ENCODE results near the gene ZNF57. TPM values are rescaled to one million over a fixed set of nuclear protein-coding genes. Genes with fewer than 3 reads are reported as not detected.
A peak's percentile ranks its signal among the peaks of the same experiment; 100 is the strongest.
"Not testable (repeated sequence)": the region's sequence is repeated elsewhere in the genome, so short reads cannot be mapped to it uniquely, and the experiment has no call there.

Gene ZNF57
- total RNA-seq, 4 donors from 2014 or later = 2.7 to 4.2 (median 3.2) TPM

- TF ChIP-seq POLR2A (IDR thresholded peaks at IDR 0.05) (no peak), CTCF (IDR thresholded peaks at IDR 0.05) (no peak), EP300 (IDR thresholded peaks at IDR 0.05) (no peak)
- 88 to 94% methylated on average over 48 to 52 of the region's 53 CpGs for WGBS, 2 donors
- no peak overlapping the region for H3K4me3 ChIP-seq
- DNase-seq (ENCODE audit: low spot score in 2 of 2) = no peak
- H3K4me1 ChIP-seq = peaks cover 0 to 13% (median 0%) of the 10 kb centered on the region in 4 donors
- peaks cover 0 to 10% (median 0%) of the 10 kb centered on the region in 4 donors for H3K9me3 ChIP-seq
- H3K36me3 ChIP-seq = peaks cover 0 to 31% (median 0%) of the 10 kb centered on the region in 3 donors
- no peaks in the 10 kb centered on the region for H3K27me3 ChIP-seq
- H3K27ac ChIP-seq = no peak overlapping the region
Observed at GRCh38 chr19:2926341-2927031, 25.8 kb downstream of the ZNF57 start.

- H3K36me3 ChIP-seq = peaks cover 0 to 36% (median 0%) of the 10 kb centered on the region in 3 donors
- H3K4me3 ChIP-seq = no peak overlapping the region
- no peak overlapping the region for H3K27ac ChIP-seq
- H3K9me3 ChIP-seq = peaks cover 0 to 15% (median 0%) of the 10 kb centered on the region in 4 donors
- no peak for TF ChIP-seq EP300 (IDR thresholded peaks at IDR 0.05)
- WGBS, 2 donors = 92 to 96% methylated on average over 18 of the region's 18 CpGs
- no peak for DNase-seq (ENCODE audit: low spot score in 2 of 2)
- no peaks in the 10 kb centered on the region for H3K27me3 ChIP-seq
- peaks cover 0 to 13% (median 0%) of the 10 kb centered on the region in 4 donors for H3K4me1 ChIP-seq
Observed at GRCh38 chr19:2927032-2927430, 26.3 kb downstream of the ZNF57 start.

GRCh38 chr19:2933490-2933910 lies 32.8 kb downstream of the ZNF57 start:
- Histone ChIP-seq H3K36me3 (peaks cover 10 to 92% (median 27%) of the 10 kb centered on the region in 3 donors), H3K4me1 (no peaks in the 10 kb centered on the region), H3K9me3 (peaks cover 0 to 48% (median 18%) of the 10 kb centered on the region in 4 donors), H3K27ac (no peak overlapping the region), H3K27me3 (no peaks in the 10 kb centered on the region), H3K4me3 (no peak overlapping the region)
- 96 to 97% methylated on average over 18 of the region's 18 CpGs for WGBS, 2 donors
- no peak for DNase-seq (ENCODE audit: low spot score in 2 of 2)
- TF ChIP-seq EP300 (IDR thresholded peaks at IDR 0.05) = no peak
- TF ChIP-seq CTCF (IDR thresholded peaks at IDR 0.05) = no peak
- TF ChIP-seq POLR2A (IDR thresholded peaks at IDR 0.05) = no peak

GRCh38 chr19:2935863-2936262 lies 35.1 kb downstream of the ZNF57 start:
- H3K9me3 ChIP-seq = peaks cover 0 to 43% (median 18%) of the 10 kb centered on the region in 4 donors
- not testable (repeated sequence) for H3K27ac ChIP-seq; DNase-seq (ENCODE audit: low spot score in 2 of 2); H3K4me1 ChIP-seq; H3K27me3 ChIP-seq; H3K4me3 ChIP-seq
- WGBS, 2 donors = 95% methylated on average over 4 of the region's 4 CpGs
- peaks cover 10 to 94% (median 32%) of the 10 kb centered on the region in 3 donors for H3K36me3 ChIP-seq

- H3K4me1 ChIP-seq = peaks cover 0 to 22% (median 5%) of the 10 kb centered on the region in 4 donors
- TF ChIP-seq CTCF (IDR thresholded peaks at IDR 0.05) = no peak
- TF ChIP-seq EP300 (IDR thresholded peaks at IDR 0.05) = no peak
- TF ChIP-seq POLR2A (IDR thresholded peaks at IDR 0.05) = no peak
- WGBS, 2 donors = 85 to 88% methylated on average over 14 of the region's 14 CpGs
- no peaks in the 10 kb centered on the region for H3K9me3 ChIP-seq
- no peak overlapping the region for H3K27ac ChIP-seq
- no peak overlapping the region for H3K4me3 ChIP-seq
- H3K27me3 ChIP-seq = no peaks in the 10 kb centered on the region
- peaks cover 0 to 22% (median 4%) of the 10 kb centered on the region in 3 donors for H3K36me3 ChIP-seq
- no peak for DNase-seq (ENCODE audit: low spot score in 2 of 2)
Observed at GRCh38 chr19:2942928-2943640, 42.4 kb downstream of the ZNF57 start.

- peak overlapping the region; percentile 79 to 99 (median 86) for H3K4me3 ChIP-seq
- TF ChIP-seq POLR2A (IDR thresholded peaks at IDR 0.05) (no peak), CTCF (IDR thresholded peaks at IDR 0.05) (no peak), EP300 (IDR thresholded peaks at IDR 0.05) (no peak)
- peaks cover 0 to 9% (median 1%) of the 10 kb centered on the region in 3 donors for H3K36me3 ChIP-seq
- no peak for DNase-seq (ENCODE audit: low spot score in 2 of 2)
- H3K27ac ChIP-seq = peak overlapping the region in 3 of 4 donors; percentile 88 to 100 (median 93)
- H3K9me3 ChIP-seq = no peaks in the 10 kb centered on the region
- H3K4me1 ChIP-seq = peaks cover 0 to 29% (median 11%) of the 10 kb centered on the region in 4 donors
- H3K27me3 ChIP-seq = no peaks in the 10 kb centered on the region
- WGBS, 2 donors = 3% methylated on average over 21 to 23 of the region's 23 CpGs
Observed at GRCh38 chr19:2944403-2944774, 43.7 kb downstream of the ZNF57 start.
